Colon (tissue), 2 donors: ENCODE data around the gene PRRT4.

Source experiments
- FAIRE-seq: peaks from 2 replicates; lab custom pipeline; 2012; peaks lifted over from hg19 to GRCh38; lab: Jason Lieb, UNC
- donor health status: control.
- donor health status: control.

Gene PRRT4

DNA sequence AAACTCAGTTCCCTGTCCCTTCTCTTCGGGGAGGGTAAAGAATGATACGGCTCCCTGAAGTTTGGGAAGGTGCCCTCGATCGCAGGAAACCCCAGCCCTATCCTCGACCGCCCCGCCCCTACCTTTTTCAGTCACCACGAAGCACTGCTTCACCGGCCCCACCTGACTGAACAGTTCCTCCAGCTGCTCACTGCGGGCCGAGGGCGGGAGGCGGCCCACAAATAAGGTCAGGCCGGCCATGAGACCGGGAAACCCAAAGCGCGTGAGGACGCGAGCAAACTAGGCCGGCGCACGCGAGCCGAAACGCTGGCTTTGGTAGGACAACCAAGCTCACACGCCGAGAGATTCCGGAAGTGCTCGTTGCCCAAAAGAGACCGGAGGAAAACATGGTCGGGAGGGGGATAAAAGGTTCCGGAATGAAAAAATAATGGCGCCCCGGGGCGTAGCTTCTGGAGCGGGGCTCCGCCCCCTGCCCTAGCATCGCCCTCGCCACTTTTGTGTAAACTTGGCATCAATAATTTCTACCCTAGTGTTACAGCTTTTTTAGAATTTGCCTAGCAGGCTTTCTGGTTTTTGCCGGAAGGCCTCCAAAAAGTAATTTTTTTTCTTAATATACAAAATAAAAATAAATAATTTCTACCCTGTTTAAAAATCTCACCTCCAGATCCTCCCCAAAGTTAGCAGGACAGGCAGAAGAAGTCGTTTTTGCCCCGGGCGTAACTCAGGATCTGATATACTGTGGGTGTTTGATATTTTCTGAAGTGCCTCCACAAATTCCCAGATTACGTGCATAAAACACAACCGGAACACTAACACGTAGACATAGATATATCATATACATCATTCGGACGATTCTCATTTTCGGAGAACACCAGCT lies 17.7 kb downstream of the PRRT4 start, which contains the start of gene RBM28:
RBM28 (minus strand) TSS at position 355 of the 877 bp plus-strand sequence; CDS start at position 240, 115 bp downstream.
- FAIRE-seq = no peak

DNA sequence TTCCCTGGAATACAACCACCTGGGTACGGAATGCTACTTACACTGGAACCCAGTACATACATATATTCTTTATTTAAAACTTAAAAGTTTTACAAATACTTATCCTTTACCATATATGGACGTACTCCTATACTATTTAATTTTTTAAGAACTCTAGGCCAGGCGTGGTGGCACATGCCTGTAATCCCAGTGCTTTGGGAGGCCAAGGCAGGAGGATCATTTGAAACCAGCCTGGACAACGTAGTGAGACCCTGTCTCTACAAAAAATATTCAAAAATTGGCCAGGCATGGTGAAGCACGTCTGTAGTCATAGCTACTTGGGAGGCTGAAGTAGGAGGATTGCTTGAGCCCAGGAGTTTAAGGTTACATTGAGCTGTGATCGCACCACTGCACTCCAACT lies 19.8 kb downstream of the PRRT4 start:
- no peak for FAIRE-seq

DNA sequence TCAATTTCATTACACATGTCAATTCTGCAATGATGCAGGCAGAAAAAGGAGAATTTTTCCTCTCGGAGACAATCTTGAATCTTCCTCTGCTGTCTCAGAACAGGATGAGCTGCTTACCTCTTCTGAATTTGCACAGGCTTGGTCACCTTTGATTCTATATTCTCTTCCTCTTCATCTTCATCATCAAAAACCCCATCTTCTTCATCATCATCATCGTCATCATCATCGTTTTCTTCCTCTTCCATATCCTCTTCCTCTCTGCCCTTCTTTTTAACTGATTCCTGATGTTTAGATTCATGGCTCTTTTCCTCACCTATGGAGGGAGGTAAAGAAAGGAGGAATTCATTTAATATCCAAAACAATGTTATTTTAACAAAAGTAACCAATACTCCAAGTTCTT lies 25.8 kb downstream of the PRRT4 start:
- FAIRE-seq = no peak

DNA sequence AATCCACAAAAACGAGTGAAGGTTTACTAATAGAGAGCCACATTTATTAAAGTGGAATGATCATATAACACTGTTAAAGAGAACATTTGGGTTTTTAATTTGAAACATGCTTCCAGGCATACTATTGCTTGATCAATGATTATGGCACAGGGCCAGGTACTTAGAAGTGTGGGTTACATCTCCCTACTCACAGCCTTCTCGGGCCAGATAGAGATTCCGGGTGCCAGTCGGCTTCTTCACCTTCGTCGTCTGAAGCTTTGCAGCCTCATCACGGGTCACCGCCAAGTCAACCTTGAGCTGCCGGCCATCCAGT lies 37.2 kb downstream of the PRRT4 start:
- no peak for FAIRE-seq

DNA sequence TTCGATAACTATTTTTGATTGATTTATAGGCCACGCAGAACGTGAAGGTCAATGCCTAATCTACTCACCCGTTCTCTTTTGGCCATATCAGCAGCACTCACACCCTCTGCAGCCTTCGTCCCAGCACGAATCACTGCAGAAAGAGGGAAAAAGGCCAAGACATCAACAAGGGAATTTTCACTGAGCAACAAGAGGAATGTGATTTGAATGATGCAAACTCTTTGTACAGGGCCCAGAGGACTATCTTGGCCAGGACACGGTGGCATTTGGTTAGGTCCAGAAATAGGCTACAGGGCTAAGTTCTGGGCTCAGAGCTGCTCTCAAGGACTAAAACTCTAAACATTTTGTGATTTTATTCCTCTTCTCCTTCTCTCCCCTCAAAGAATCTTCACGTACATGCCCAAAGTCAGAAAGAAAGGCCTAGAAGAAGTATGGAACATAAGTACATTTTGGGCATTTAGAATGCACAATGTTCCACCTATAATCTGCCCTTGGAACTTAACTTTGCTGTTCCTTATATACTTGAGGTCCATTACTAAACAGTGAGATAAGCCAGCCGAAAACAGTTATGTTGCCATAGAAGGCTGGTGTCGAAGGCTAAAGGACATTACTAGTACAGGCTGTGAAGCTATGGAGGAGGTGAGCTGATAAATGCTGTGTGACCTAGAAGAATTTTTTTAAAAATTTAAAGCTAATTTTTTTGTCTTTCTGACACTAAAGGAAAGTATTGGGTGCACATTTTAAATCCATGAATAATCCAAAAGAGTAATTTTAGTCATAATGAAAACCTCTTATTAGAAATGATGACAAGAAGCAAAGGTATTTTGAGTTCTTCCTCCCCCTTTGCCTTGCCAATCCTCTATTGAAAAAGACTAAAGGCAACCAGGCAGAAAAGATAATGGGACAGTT lies 37.8 kb downstream of the PRRT4 start:
- FAIRE-seq = no peak

DNA sequence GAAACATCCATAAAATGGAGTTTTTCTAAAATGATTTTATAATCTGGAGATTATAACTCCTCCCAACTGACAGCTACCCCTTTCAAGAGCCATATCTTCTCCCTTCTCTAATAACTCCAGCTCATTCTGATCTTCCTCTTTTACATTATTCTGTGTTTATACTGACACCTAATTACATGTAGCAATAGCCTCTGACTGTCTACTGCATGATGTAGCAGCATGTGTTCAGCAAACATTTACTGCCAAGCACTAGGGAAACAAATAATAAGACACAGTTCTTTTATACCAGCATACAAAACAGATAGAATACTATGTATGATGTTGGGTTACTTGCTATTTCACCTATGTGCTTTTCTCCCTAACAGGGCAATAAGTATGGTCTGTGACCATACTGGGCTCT lies 38.5 kb downstream of the PRRT4 start:
- no peak for FAIRE-seq

DNA sequence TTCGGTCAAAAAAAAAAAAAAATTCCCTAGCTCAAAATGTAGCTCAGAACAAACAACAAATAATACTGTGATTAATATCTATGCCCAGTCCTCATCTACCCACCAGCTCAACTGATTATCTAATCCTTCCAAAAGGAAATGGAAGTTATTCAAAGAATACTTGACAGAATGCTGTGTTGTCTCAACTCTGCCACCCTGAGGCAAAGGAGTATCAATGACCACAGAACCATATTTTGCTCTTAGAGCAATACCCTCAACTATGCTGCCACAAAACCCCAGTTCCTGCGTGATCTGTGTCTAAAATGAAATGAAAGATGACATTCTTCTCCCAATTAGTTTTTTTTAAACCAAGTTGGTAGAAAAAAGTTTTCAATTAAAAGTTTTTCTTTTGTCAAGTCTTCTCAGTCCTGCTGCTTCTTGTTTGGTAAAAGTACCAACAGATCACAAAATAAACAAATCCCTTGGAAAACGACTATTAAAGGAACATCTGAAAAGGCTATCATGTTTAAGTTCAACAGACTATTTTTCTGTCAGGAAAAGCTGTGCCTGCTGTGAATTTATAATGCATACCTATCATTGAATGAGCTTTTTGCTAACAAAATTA lies 39.3 kb downstream of the PRRT4 start:
- FAIRE-seq = no peak

DNA sequence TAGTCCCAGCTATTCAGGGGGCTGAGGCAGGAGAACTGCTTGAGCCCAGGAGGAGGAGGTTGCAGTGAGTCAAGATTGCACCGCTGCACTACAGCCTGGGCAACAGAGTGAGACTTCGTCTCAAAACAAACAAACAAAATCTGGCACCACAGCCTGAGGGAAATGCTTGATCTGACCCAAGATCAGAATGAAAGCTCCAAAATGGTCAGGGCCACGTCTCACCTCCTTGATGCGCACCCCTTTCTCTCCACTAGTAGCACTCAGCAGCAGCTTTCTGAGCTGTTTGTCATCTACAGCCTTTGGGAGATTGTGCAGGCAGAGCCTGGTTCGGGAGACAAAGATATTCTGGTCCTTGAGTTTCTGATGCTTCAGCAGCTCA lies 40.5 kb downstream of the PRRT4 start:
- no peak for FAIRE-seq

DNA sequence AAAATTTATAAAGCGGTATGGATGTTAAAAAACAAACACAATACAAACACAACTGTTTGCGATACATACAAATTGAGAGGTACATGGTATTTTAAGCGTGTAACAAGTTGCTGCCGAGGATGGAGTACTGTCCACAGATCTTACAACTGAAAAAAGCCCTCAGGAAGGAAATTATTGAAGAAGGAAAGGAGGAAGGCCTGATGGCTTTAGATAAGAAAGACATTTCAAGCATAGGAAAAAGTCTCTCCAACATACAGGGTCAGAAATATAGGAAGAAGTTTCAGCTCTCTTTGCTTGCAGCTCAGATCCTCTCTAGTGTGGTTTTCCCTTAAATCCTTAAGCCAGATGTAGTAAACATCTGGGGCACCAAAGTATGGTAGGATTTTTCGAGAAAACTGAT lies 42.8 kb downstream of the PRRT4 start:
- no peak for FAIRE-seq

DNA sequence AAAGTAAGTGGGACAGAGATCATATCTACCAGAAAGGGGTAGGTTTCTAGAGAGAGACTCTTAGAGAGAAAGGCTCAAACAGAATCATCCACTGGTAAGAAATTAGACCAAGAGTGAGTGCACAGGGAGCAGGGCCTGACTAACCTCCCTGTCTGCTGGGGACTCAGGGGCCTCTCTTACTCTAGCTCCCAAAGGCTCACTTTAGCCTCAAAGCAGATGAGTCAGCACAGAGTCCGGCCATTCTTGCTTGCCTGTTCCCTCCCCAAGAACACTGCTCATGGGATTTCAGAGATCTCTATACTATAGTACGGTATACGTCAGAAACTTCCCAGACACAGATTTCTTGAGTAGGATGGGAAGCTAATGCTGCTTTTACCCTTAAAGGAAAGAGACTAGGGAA lies 50.5 kb downstream of the PRRT4 start:
- no peak for FAIRE-seq

DNA sequence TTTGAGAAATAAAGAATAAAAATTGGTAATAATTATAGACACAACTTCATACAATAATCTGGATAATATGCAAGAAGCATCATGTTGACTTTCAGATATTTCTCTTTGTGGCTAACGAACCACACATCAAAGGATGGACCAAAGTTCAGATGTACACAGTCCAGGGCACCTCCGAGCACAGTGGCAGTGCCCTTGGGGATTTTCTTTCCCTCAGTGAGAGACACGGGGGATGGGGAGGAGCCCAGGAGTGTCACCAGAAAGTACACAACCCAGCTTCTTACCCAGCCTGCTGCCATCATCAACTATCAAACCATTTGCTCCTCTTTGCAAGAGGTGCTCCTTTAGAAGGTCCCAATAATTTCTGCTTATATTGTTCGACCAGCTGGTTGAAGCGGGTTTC lies 51.0 kb downstream of the PRRT4 start:
- FAIRE-seq = no peak

DNA sequence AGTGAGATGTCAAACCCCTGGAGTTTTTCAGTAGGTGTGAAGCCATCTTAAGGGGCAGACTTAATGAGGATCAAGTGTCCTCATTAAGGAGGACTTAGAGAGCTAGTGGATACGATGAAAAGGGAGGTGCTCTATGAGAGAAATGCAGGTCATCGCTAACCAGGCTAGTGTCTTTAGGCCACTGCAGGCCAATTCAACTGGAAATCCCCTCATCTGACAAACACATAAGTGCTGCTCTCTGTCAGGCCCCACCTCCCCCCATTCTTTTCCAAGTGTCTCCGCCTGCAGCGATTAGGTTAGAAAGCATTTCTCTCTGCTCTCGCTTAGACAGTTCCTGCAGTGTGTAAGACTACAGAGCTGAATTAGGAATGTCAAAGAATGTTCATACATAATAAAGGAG lies 51.5 kb downstream of the PRRT4 start:
- no peak for FAIRE-seq

DNA sequence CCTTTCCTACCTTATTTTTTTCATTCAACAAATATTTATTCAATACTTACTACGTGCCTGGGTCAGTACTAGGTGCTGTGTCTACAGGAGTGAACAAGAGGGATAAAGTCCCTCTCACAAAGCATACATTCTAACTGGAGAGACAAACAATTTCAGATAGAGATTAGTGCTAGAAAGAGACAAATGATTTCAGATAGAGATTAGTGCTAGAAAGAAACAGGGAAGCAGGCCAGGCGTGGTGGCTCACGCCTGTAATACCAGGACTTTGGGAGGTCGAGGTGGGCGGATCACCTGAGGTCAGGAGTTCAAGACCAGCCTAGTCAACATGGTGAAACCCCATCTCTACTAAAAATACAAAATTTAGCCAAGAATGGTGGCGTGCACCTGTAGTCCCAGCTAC lies 52.4 kb downstream of the PRRT4 start:
- no peak for FAIRE-seq

DNA sequence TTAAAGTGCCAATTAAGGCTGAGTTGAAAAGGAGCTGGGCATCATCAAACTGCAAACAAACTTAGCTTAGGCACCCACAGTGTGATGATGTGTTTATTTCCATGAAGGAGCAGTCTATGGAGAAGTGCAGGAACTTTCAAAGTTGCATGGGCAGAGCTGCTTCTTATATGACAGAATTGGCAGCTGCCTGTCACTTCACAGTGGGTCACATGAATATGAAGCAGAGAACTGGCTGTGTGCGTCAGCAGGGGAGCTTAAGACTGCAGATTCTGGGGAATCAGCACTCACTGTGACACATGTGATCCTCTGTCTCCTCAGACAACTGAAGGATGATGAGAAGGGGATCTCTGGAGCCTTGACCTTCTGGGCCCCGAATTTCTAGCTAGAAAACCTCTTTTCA lies 54.4 kb downstream of the PRRT4 start:
- FAIRE-seq = no peak

DNA sequence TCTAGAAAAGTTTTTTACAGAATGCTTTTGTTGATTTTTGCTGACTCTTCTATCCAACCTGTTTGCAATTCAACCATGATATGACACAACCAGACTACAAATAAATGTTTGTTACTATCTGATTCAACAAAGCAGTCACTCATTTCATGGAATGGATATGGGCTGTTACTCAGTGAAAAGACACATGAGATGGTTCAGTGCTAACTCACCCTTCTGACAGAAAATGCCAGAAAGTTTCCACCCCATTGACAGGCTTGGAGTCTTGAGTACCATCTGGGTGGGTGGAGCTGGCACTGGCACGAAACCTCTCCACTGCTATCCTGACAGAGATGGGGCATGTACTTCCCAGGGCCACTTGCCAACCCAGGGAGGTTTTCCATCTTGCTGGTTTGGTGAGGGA lies 57.3 kb downstream of the PRRT4 start:
- no peak for FAIRE-seq

DNA sequence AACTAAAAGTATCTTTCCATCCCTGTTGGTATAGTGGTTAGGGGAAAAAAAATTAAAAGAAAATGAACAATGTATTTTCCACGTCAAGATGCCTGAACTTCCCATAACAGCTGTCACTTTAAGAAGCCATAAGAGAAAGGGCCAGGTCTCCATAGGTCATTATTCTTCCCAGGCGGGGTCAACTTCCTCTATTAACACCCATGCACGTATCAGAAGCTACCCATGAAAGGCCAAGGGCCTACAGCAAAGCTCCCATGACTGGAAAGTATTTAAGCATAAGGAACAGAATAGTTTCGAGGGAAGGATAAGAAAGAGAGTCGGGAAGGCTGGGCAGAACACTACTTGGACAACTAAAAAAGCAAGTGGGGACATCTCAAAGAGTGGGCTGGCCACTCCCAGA lies 57.8 kb downstream of the PRRT4 start:
- FAIRE-seq = no peak

DNA sequence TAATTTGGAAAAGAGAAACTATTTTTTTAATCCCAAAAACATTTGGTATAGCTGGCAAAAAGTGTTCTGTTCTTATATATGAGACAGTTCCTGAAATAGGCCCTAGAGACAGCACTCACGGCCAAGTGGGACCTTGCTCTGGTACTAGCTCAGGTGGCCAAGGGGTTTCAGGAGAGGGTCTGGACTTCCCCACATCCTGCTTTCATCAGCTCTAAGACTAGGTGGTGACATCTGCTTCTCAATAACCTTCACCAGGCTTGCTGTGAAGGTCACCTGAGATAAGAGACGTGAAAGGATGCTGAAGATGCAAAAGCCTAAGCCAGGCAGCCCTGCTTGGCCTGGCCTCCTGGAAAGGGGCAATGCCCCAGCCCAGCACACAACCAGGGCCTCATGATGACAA lies 58.4 kb downstream of the PRRT4 start:
- no peak for FAIRE-seq

DNA sequence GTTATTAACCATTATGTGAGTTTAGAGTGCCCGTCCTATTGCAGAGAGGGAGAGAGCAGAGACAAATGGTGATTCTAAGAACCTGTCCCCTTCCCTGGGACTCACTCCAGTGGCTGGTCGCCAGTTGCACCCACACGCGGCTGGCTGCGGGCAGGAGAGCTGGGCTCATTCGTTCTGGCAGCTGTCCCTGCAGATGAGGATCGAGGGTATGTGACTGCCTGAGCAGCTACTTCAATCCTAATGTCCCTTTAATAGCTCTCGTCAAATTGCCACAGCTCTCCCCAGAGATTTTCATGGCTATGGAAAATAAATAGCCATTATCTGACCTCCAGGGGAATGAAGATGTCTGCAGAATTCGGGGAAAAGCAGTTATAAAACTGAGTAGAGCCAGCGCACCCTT lies 59.4 kb downstream of the PRRT4 start:
- FAIRE-seq = no peak
